Stimulated activated CD4-positive, alpha-beta T cell treated with anti-CD3 and anti-CD28 coated beads, Interleukin-4, amount 100 ng/mL, for 1 hour (primary cell): ENCODE measurements around the gene ANKS6.

Source experiments
- DNase-seq: peaks from one replicate; pipeline ENCODE4 v3.0.0-alpha.2; 2020

Gene ANKS6

GRCh38 chr9:98726735-98727134, 69.6 kb downstream of the ANKS6 start:
- DNase-seq = no peak

DNA sequence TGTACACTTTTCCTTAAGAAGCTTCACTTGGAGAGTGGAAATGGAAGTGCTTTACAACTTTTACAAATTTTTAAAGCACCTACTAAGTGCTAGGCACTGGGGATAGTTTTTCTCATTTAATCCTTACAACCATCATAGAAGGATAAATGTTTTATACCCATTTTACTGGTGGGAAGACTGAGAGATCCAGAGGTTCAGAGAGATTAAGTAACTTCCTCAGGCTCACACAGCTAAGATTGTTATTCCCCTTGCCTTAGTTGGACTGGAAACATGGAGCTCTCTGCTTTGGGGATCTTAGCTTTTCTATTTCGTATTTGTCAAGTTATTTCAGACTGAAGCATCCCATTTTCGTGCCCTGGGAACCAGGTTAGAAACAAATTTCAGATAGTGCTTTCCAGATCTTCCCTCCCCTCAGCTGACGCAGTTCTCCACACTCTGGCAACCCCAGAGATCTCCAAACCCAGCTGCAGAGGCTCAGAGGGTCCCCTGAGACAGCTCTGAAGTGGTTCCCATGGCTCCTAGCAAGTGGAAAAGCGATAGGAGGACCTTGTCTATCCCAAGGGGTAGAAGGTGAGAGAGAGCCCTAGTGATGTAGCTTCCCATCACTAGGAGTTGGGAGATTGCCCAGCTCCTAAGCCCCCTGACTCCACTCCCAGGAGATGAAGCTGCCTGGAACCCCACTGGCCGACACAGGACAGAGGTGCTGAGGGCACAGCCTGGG, 71.4 kb downstream of the ANKS6 start:
- DNase-seq = no peak

- no peak for DNase-seq
These were observed 74.7 kb downstream of the ANKS6 start for GRCh38 chr9:98721643-98722042.

DNA sequence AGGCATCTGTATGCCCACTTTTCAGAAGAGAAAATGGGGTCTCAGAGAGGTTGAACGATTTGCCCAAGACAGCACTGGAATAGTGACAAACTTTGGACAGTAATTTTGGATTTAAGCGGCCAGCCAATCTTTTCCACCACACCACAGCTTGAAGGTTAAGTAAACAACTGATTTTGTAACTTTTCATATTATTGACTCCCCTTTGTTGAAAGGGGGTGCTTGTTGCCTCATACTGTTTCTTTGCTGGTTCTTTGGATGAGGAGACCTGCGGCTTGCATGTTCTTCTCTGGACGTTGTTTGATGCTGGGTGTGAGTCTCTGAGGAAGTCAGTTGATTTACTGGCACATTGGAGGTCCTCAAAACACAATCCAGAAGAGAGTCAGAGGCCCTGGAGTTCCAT, 76.0 kb downstream of the ANKS6 start:
- DNase-seq = no peak

GRCh38 chr9:98719055-98719454, 77.3 kb downstream of the ANKS6 start:
- no peak for DNase-seq

DNA sequence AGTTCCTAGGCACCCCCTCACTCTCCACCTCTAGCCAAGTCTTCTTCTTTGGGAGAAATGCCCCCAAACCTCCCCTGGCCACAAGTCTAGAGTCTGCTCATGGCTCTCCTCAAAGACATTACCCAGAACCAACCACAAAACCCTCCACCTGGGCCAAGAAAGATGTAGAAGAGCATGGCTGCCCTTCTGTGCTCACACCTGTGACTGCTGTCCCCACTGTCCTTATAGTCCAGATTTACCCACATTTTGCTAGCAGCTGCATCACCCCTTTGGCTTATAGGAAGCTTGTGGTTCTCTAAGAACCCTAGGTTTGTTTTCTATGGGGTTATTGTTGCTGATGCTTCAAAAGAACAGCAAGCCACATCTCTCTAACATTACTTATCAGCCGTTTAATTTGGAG, 81.5 kb downstream of the ANKS6 start:
- no peak for DNase-seq

DNA sequence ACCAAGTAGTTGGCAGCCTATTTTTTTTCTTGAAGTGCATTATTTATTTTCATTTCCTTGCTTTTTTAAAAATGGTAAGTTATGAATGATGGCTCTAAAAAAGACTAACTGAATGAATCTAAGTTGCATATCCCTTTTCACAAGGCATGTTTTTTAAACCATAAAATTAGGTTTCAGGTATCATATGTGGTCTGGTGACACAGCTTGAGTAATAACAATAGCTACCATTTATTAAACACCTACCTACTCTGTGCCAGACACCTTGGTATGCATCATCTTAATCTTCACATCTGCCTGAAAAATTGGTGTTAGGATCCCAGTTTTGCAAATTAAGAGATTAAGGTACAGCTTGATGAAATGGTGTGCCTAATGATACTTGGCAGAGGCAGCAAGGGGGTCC, 83.4 kb downstream of the ANKS6 start:
- no peak for DNase-seq

DNA sequence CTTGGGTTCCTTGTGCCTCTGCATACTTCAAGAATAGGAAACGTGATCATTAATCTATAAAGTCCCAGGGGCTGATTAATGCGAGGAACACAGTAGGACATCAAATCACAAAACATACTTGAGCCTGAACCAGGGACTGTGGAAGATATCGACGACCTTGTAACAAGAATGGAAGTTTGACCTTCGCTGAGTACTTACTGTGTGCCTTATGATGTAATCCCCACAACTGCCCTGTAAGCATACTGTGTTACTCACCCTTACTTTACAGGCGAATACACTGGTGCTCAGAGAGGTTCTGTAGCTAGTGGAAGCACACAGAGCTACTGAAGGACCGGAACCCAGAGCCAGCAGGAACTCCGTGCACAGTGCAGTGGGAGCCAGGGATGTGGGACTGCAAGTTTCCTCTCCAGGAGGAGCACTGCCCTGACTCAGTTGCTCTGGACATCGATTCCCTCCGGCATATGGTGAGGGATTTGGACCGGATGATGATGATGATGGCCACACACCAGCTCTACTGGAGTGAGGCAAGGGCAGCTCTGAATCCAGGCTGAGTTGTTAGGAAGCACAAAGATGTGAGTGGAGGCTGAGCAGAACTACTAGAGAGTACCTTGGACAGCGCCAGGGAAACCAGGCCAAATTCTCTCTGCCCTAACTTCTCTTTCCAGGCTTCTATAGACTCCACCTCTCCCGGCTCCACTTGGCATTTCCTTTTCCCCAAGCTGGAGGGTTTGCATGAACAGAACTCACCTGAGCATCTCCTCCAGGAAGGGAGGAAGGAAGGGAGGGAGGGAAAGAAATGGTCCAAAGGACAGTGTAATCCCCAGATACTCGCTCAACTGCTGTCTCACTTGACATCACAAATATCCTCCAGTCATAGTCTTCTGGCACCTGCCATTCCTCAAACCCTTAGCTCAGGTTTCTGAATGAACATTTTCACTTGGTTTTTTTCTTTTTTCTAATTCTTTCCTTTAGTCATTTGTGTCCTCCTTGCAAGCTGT, 86.1 kb downstream of the ANKS6 start:
- no peak for DNase-seq

DNA sequence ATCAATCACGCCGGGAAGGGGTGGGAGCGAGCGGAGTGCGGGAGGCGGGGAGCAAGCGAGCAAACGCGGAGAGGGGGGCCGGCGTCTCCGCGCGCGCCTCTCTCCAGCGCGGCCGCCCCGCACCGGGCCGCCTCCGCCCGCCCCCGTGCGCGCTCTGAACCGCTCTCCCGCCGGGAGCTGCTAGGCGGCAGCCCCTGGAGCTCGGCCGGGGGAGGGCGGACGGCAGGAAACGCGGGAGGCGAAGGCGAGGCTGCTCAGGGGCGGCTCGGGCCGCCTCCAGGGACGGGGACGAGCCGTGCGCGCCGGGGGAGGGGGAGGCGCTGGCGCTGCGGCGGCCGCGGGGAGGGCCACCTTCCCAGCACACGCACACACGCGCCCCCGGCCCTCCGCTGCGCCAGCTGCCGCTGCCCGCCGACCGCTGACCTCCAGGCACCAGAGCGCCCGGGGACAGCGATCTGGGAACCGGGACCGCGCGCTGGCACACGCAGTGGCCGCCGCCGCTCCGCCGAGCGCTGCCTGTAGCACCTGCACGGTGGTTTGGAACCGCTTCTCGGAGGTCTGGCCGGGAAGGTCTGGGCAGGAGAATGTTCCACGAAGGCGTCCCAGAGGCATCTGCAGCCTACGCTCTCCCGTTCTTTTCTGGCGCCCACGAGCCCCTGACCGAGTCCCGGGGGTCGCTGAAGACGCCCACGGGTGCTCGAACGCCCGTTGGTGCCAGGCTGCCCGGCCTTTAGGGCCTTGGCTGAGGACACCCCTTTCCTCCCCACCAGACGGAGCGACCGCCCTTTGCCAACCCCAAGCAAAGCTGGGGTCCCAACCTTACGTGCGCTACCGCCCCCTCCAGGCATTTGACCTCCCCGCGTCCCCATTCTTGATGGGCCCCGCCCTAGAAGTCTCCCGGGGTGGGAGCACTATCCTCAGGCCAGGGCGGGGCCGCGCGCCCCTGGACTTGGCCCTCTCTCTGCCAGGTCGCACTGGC, 87.1 kb downstream of the ANKS6 start, which contains the start of gene GABBR2:
Gene GABBR2 (minus strand): TSS at position 3 of the 979 bp plus-strand sequence. CDS start 198 bp downstream, outside the sequence.
- DNase-seq = no peak

DNA sequence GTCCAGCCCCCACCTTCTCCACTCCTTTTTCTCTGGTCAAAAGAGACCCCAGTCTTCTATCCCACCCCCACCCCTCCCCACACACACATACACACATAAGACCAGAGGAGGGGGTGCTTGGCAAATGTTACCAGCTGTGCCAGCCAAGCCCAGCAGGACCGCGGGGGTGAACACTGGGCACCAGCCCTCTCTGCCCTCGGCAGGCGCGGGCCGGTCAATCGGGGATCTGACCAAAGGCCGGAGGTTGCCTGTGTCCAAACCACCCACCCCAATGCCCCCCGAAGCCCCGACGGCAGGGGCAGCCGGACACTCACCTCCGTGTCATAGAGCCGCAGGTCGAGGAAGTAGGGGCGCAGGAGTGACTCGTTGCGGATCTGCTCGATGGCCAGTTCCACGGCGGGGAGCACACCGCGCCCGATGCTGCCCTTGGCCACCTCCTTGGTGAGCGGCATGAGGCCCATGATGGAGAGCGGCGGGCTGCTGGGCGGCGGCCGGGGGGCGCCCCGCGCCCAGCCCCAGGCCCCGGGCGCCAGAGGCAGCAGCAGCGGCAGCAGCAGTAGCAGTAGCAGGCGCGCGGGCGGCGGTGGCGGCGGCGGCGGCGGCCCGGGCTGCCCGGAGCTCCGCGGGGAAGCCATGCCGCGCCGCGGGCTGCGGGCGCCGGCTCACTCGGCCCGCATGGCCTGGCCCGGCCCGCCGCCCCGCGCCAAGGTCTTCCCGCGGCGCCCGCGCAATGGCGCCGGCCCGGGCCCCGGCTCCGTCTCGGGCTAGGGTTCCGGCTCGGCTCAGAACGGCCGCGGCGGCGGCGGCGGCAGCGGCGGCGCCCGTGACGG, 88.0 kb downstream of the ANKS6 start:
- no peak for DNase-seq

DNA sequence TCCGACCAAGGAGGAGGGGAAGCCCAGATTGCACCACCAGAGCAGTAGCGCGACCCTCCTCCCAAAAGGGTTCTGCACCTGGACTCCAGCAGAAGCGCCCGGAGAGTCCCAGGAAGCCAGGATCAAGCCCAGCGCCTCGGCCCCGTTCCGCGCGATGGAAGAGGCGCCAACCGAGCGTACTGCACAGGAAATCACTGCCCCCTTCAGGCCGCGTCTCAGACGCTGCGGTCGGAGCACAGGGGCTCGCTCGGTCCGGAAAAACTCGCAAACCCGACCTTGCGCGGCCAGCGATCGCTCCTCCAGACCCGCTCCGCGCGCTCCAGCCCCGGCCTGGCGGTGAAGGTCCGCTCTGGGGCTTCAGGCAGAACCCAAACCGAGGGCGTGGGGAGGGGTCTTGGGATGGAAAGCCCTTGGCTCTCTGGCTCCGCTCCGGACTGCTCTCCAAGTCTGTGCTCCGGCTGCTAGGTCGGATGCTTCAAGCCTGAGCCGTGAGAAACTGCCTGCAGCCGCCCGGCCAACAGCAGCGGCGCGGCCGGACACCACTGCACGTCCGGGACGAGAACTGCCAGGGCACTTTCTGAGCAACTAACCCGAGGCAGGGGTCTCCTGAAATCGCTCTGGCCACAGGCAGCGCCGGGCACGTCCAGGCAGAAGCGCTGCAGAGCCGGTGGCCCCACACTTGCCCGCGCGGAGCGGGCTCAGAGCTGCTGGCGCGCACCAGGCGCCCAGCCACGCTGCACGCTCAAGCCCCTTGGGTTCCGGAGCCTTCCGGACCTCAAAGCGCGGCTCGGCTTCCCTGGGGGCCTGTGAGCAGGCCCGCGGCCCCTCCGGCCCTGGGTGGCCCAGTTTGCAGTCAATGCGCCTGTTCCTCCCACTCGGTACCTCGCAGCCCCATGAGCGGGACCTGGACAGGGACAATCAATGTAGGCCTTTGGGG, 88.9 kb downstream of the ANKS6 start:
- DNase-seq = no peak

- DNase-seq = no peak
These were observed 89.6 kb downstream of the ANKS6 start for GRCh38 chr9:98706651-98707165.

DNA sequence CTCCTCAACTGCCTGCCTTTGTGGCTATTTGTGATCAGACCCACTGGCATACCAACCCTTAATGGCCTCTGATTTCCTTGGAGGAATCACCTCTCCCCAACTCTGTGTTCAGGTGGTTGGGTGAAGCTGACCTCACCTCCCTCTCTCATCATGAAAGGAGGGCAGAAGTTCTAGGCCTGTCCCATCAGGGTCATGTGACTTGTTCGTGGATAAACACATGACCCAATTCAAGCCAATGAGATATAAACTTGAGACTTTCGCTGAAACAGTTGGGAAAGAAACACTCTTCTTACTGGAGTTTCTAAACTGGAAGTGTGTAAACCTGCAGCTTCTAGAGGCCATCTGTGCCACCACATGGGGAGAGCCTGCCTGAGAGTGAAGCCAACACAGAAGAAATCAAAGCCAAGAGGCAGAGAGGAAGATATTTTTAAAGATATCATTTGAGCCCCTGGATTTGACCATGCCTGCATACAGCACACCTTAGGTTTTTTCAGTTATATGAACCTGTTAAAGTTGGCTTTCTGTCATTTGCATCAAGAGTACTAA, 93.4 kb downstream of the ANKS6 start:
- DNase-seq = no peak

DNA sequence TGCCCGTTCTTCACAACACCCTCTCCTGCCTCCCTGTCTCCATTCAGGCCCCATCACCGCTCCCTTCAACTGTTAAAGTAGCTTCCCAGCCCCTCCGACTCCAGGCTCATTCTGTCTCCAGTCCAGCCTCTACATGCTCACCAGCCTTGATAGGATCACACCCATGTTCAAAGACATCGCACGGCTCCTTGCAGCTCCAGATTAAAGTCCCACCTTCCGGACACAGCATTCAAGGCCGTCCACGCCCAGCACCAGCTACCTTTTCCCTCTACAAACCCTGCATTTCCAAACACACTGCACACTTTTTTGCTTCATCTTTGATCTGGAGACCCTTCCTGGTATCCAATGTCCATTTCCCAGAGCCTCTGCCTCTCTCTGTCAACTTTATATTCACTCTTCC, 94.0 kb downstream of the ANKS6 start:
- no peak for DNase-seq

- no peak for DNase-seq
These were observed 94.8 kb downstream of the ANKS6 start for GRCh38 chr9:98701576-98701975.

GRCh38 chr9:98700801-98701200, 95.6 kb downstream of the ANKS6 start:
- no peak for DNase-seq

GRCh38 chr9:98698856-98699255, 97.5 kb downstream of the ANKS6 start:
- no peak for DNase-seq

GRCh38 chr9:98694943-98695342, 101.4 kb downstream of the ANKS6 start:
- no peak for DNase-seq

- no peak for DNase-seq
These were observed 104.0 kb downstream of the ANKS6 start for GRCh38 chr9:98692392-98692791.

- no peak for DNase-seq
These were observed 104.5 kb downstream of the ANKS6 start for GRCh38 chr9:98691890-98692289.
